Adrenal gland (tissue), 5 donors: ENCODE data around the gene ZNF335.
A peak's percentile ranks its signal among the peaks of the same experiment; 100 is the strongest.

Experiments used
- CTCF ChIP-seq, 6 experiments: fragments of 450-650 bp in 4 of 6; fragments of 200-600 bp in 2 of 6; sonication (generic) in 1 of 6; IDR thresholded peaks; 1 replicate in 5 of 6; 2 replicates in 1 of 6; pipeline versions ENCODE4 v1.5.1 to v1.8.0; 2016 to 2021; ENCODE audit warnings: antibody characterized with exemption in 6 of 6, mild to moderate bottlenecking in 2 of 6, moderate library complexity in 1 of 6
- POLR2A ChIP-seq, 2 donors: fragments of 450-650 bp; IDR thresholded peaks; one replicate each; pipeline ENCODE4 v1.6.1; 2017; ENCODE audit warnings: antibody characterized with exemption in 2 of 2, mild to moderate bottlenecking in 2 of 2, moderate library complexity in 1 of 2
- donor health status: DM: no; HTN: no; CAD: no.

DNA sequence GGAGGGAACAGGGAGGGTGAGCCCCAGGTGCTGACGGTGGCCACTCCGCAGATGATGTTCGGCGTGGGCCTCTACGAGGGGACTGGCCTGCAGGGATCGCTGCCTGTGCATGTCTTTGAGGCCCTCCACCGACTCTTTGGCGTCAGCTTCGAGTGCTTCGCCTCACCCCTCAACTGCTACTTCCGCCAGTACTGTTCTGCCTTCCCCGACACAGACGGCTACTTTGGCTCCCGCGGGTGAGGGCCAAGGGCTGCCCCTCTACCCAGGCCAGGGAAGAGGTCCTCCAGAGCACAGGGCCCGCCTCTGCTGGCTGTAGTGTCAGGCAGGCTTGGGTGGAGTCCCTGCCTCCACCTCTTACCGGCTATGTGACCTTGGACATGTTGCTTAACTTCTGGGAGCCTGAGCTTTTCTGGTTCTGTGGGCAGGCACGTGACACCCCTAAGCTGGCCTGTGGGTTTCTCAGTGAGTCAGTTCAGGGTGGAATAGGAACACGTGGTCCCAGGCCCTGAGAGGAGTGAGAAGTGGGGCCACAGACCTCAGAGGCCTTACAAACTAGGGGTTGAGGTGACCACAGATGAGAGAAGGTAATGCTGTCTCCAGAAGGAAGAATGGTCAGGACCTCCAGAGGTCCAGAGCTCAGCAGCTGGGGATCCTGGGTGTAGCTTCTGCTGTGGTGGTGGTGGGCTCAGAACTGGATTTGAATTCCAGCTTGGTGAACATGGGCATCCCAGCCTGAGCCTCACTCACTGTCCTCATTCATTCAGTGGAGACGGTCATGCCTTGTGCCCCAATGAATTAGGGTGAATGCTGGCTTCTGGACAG lies 25.6 kb downstream of the ZNF335 start:
- TF ChIP-seq CTCF (IDR thresholded peaks at IDR 0.05) (no peak), POLR2A (IDR thresholded peaks at IDR 0.05) (peak; percentile 10 to 71)
